B cell (primary cell): Measurements from ENCODE around the gene PTPRN2. TPM values are rescaled to one million over a fixed set of nuclear protein-coding genes. Genes with fewer than 3 reads are reported as not detected.

Source experiments
- ATAC-seq: fragments of 200-7000 bp; cut with Tn5 transposase; one replicate; pipeline ENCODE4 v1.10.0; 2021; ENCODE audit warnings: low read depth, mild to moderate bottlenecking, moderate number of reproducible peaks, moderate library complexity
- CTCF ChIA-PET: fragments of 350-600 bp; sonication (Branson Sonifier 250); formaldehyde crosslinking; loops from one replicate; lab custom pipeline; 2021; ENCODE audit warnings: antibody characterized with exemption, inconsistent platforms; lab: Charles Lee
- POLR2A ChIA-PET: fragments of 350-600 bp; sonication (Branson Sonifier 250); formaldehyde crosslinking; loops from one replicate; lab custom pipeline; 2021; ENCODE audit warnings: antibody characterized with exemption; lab: Charles Lee
- DNase-seq: peaks from one replicate; pipeline ENCODE4 v3.0.0; 2013
- H2AFZ ChIP-seq: 2 replicates; pipeline ENCODE4 v1.6.1; 2012; ENCODE audit warnings: mild to moderate bottlenecking, low read depth, low read length; ENCODE audit not compliant: insufficient read depth, poor library complexity, severe bottlenecking
- H3K27ac ChIP-seq, 2 donors: 1 replicate in 1 of 2; 2 replicates in 1 of 2; pipeline ENCODE4 v1.5.1; 2012 to 2013; ENCODE audit warnings: low read length in 2 of 2, mild to moderate bottlenecking in 2 of 2, moderate library complexity in 1 of 2
- H3K27me3 ChIP-seq, 4 experiments: fragments of 200-600 bp in 1 of 4; sonication (generic) in 1 of 4; replicated peaks in 1 of 4; 1 replicate in 2 of 4; 2 replicates in 2 of 4; pipeline versions ENCODE4 v1.6.1 to v1.7.0; 2013 to 2016; ENCODE audit warnings: low read length in 3 of 4, mild to moderate bottlenecking in 2 of 4, mixed read lengths in 1 of 4, moderate library complexity in 1 of 4; ENCODE audit not compliant: insufficient read depth in 4 of 4, control insufficient read depth in 3 of 4; ENCODE audit errors: control extremely low read depth in 1 of 4
- H3K36me3 ChIP-seq, 2 experiments: replicated peaks in 1 of 2; 1 replicate in 1 of 2; 2 replicates in 1 of 2; pipeline versions ENCODE4 v1.6.1 to v1.7.1; 2013; ENCODE audit warnings: low read length in 1 of 2; ENCODE audit not compliant: insufficient read depth in 2 of 2, control insufficient read depth in 1 of 2; ENCODE audit errors: control extremely low read depth in 1 of 2, extremely low read depth in 1 of 2
- H3K4me1 ChIP-seq, 2 donors: fragments of 200-600 bp in 1 of 2; sonication (generic) in 1 of 2; 1 replicate in 1 of 2; 2 replicates in 1 of 2; pipeline versions ENCODE4 v1.5.1 to v1.6.1; 2013 to 2017; ENCODE audit warnings: low read length in 2 of 2; ENCODE audit not compliant: control insufficient read depth in 2 of 2, insufficient read depth in 2 of 2
- H3K4me2 ChIP-seq: replicated peaks from 2 replicates; pipeline ENCODE3; 2012; ENCODE audit warnings: mild to moderate bottlenecking, low read depth, low read length; ENCODE audit not compliant: poor library complexity, severe bottlenecking
- H3K4me3 ChIP-seq, 5 experiments: fragments of 200-600 bp in 1 of 5; sonication (generic) in 1 of 5; 1 replicate in 3 of 5; 2 replicates in 2 of 5; pipeline versions ENCODE4 v1.5.1 to v1.7.0; 2011 to 2016; ENCODE audit warnings: low read length in 4 of 5, mild to moderate bottlenecking in 4 of 5, low read depth in 2 of 5, control low read depth in 1 of 5, moderate library complexity in 1 of 5; ENCODE audit not compliant: insufficient read depth in 1 of 5; ENCODE audit errors: control extremely low read depth in 1 of 5, extremely low read depth in 1 of 5
- H3K79me2 ChIP-seq: fragments of 200-600 bp; sonication (generic); one replicate; pipeline ENCODE4 v1.6.0; 2016; ENCODE audit warnings: low read length; ENCODE audit not compliant: control insufficient read depth, insufficient read depth
- H3K9ac ChIP-seq: fragments of 200-600 bp; sonication (generic); 2 replicates; pipeline ENCODE4 v1.6.1; 2017; ENCODE audit warnings: mild to moderate bottlenecking, low read length, moderate library complexity
- H3K9me3 ChIP-seq, 3 donors: one replicate each; pipeline versions ENCODE4 v1.6.1 to v1.7.1; 2013; ENCODE audit warnings: low read length in 2 of 3; ENCODE audit not compliant: control insufficient read depth in 2 of 3, insufficient read depth in 1 of 3; ENCODE audit errors: control extremely low read depth in 1 of 3
- H4K20me1 ChIP-seq: 2 replicates; pipeline ENCODE4 v1.6.0; 2012; ENCODE audit warnings: mild to moderate bottlenecking, low read length; ENCODE audit not compliant: insufficient read depth, control insufficient read depth, poor library complexity, severe bottlenecking
- H3K27ac Mint-ChIP-seq: one replicate; pipeline ENCODE4 v1.8.0; 2021; ENCODE audit warnings: mixed read lengths
- H3K27me3 Mint-ChIP-seq: one replicate; pipeline ENCODE4 v1.8.0; 2021; ENCODE audit warnings: mixed read lengths
- H3K4me1 Mint-ChIP-seq: one replicate; pipeline ENCODE4 v1.8.0; 2021; ENCODE audit warnings: mixed read lengths
- H3K4me3 Mint-ChIP-seq: one replicate; pipeline ENCODE4 v1.8.0; 2021; ENCODE audit warnings: mixed read lengths
- H3K9me3 Mint-ChIP-seq: one replicate; pipeline ENCODE4 v1.8.0; 2022; ENCODE audit warnings: mixed read lengths; ENCODE audit not compliant: insufficient read depth
- CTCF ChIP-seq: fragments of 200-600 bp; IDR thresholded peaks from one replicate; pipeline ENCODE4 v1.8.0; 2022; ENCODE audit warnings: antibody characterized with exemption, mild to moderate bottlenecking
- EZH2 ChIP-seq: IDR thresholded peaks from 2 replicates; pipeline ENCODE4 v1.6.1; 2012; ENCODE audit warnings: borderline replicate concordance, low read depth, mild to moderate bottlenecking, moderate library complexity, low read length; ENCODE audit not compliant: insufficient read depth, poor library complexity, severe bottlenecking
- WGBS: methylation state at CpG from one replicate; pipeline ENCODE4 v1.1.5; 2013; ENCODE audit warnings: missing lambda C conversion rate; ENCODE audit not compliant: insufficient coverage; 5-methylcytosine and 5-hydroxymethylcytosine counted together
- intact Hi-C: fragments of 100-400 bp; cut with micrococcal nuclease; formaldehyde crosslinking; loops from one replicate; pipeline ENCODE4 v1.10.0; 2022
- polyA plus RNA-seq: library from polyadenylated mRNA; depleted of rRNA; stranded (reverse); fragments of >200 nt; gene quantifications from 2 replicates; pipeline ENCODE4 v1.2.3, GENCODE V29; 2012
- total RNA-seq, 2 donors: library from RNA; stranded (reverse); fragments of 120-200 nt in 1 of 2; gene quantifications; 1 replicate in 1 of 2; 2 replicates in 1 of 2; pipeline versions ENCODE4 v1.2.3 to v1.2.4, GENCODE V29; 2013 to 2022

PTPRN2 gene
- total and polyA plus RNA-seq, 2 donors (not counting 1 experiment from before 2014, with no cell fraction given): 2.0 to 5.0 TPM

GRCh38 chr7:158272091-158272490 is 315.5 kb downstream of the PTPRN2 start:
- H3K27ac Mint-ChIP-seq: no peak overlapping the region
- POLR2A ChIA-PET: no interaction called here
- DNase-seq (no peak), ATAC-seq (no peak)
- no peak overlapping the region for H3K4me3 Mint-ChIP-seq
- H3K9me3 Mint-ChIP-seq: no peaks in the 10 kb centered on the region
- no peaks in the 10 kb centered on the region for H3K27me3 Mint-ChIP-seq
- Histone ChIP-seq H3K4me1 (no peaks in the 10 kb centered on the region), H2AFZ (no peak overlapping the region), H3K4me3 (no peak overlapping the region), H3K79me2 (no peaks in the 10 kb centered on the region), H3K27me3 (no peaks in the 10 kb centered on the region), H4K20me1 (no peaks in the 10 kb centered on the region), H3K9me3 (peaks cover 0 to 30% (median 0%) of the 10 kb centered on the region in 3 donors), H3K27ac (no peak overlapping the region), H3K4me2 (no peak overlapping the region), H3K9ac (no peak overlapping the region), H3K36me3 (no peaks in the 10 kb centered on the region)
- intact Hi-C loops: no loop called here
- WGBS: 84% methylated on average over 11 of the region's 12 CpGs
- CTCF ChIA-PET: no interaction called here
- no peak for TF ChIP-seq EZH2
- TF ChIP-seq CTCF: no peak
- H3K4me1 Mint-ChIP-seq: no peaks in the 10 kb centered on the region

- Histone ChIP-seq H3K4me1 (no peaks in the 10 kb centered on the region), H3K4me2 (no peak overlapping the region), H3K36me3 (no peaks in the 10 kb centered on the region), H3K27ac (no peak overlapping the region), H4K20me1 (no peaks in the 10 kb centered on the region), H2AFZ (no peak overlapping the region), H3K9me3 (peaks cover 0 to 26% (median 0%) of the 10 kb centered on the region in 3 donors), H3K27me3 (no peaks in the 10 kb centered on the region), H3K9ac (no peak overlapping the region), H3K79me2 (no peaks in the 10 kb centered on the region), H3K4me3 (no peak overlapping the region)
- no peak overlapping the region for H3K27ac Mint-ChIP-seq
- no peak overlapping the region for H3K4me3 Mint-ChIP-seq
- TF ChIP-seq EZH2 (no peak), CTCF (no peak)
- no peaks in the 10 kb centered on the region for H3K27me3 Mint-ChIP-seq
- no peak for ATAC-seq
- WGBS: 87% methylated on average over 7 of the region's 11 CpGs
- ChIA-PET POLR2A (no interaction called here), CTCF (no interaction called here)
- intact Hi-C loops: no loop called here
- DNase-seq: no peak
- no peaks in the 10 kb centered on the region for H3K9me3 Mint-ChIP-seq
- H3K4me1 Mint-ChIP-seq: no peaks in the 10 kb centered on the region
These were observed 316.0 kb downstream of the PTPRN2 start for GRCh38 chr7:158271646-158272045.
